HUES48 (cell line): Measurements from ENCODE around the gene HSD11B2.
A peak's percentile ranks its signal among the peaks of the same experiment; 100 is the strongest.

Experiments
- H3K27ac ChIP-seq: one replicate; pipeline ENCODE4 v1.7.0; 2013; ENCODE audit warnings: low read depth, low read length, inconsistent platforms
- H3K27me3 ChIP-seq: 2 replicates; pipeline ENCODE4 v1.6.1; 2013; ENCODE audit warnings: mild to moderate bottlenecking, low read length; ENCODE audit not compliant: control insufficient read depth, insufficient read depth
- H3K36me3 ChIP-seq: 2 replicates; pipeline ENCODE4 v1.6.1; 2013; ENCODE audit warnings: low read length; ENCODE audit not compliant: control insufficient read depth, insufficient read depth
- H3K4me1 ChIP-seq: 2 replicates; pipeline ENCODE4 v1.6.1; 2013; ENCODE audit warnings: mild to moderate bottlenecking, low read length; ENCODE audit not compliant: control insufficient read depth, insufficient read depth
- H3K4me3 ChIP-seq: 2 replicates; pipeline ENCODE4 v1.5.1; 2013; ENCODE audit warnings: mild to moderate bottlenecking, low read depth, low read length
- H3K9ac ChIP-seq: 2 replicates; pipeline ENCODE4 v1.6.1; 2013; ENCODE audit warnings: mild to moderate bottlenecking, low read depth, low read length, moderate library complexity
- H3K9me3 ChIP-seq: 2 replicates; pipeline ENCODE4 v1.6.1; 2013; ENCODE audit warnings: low read length; ENCODE audit not compliant: control insufficient read depth, insufficient read depth

Gene HSD11B2

GRCh38 chr16:67391424-67392300 is 39.3 kb upstream of the HSD11B2 start:
- no peak overlapping the region for H3K27ac ChIP-seq
- H3K36me3 ChIP-seq = no peaks in the 10 kb centered on the region
- peaks cover 50% of the 10 kb centered on the region for H3K27me3 ChIP-seq
- H3K9ac ChIP-seq = no peak overlapping the region
- peaks cover 33% of the 10 kb centered on the region for H3K4me1 ChIP-seq
- no peaks in the 10 kb centered on the region for H3K9me3 ChIP-seq
- H3K4me3 ChIP-seq = no peak overlapping the region

GRCh38 chr16:67392301-67393059 is 38.4 kb upstream of the HSD11B2 start:
- H3K4me3 ChIP-seq = peak overlapping the region; percentile 59
- H3K36me3 ChIP-seq = no peaks in the 10 kb centered on the region

GRCh38 chr16:67393111-67393787 is 37.7 kb upstream of the HSD11B2 start, which contains the start of gene TPPP3:
TSS of gene TPPP3 (minus strand) at chr16:67393498. CDS start at chr16:67391111, 2,387 bp downstream.
- Histone ChIP-seq H3K9me3 (no peaks in the 10 kb centered on the region), H3K27me3 (peaks cover 52% of the 10 kb centered on the region), H3K4me3 (peak within 1 kb of the TSS; percentile 59), H3K9ac (no peak within 1 kb of the TSS), H3K4me1 (peaks cover 25% of the 10 kb centered on the region), H3K27ac (no peak within 1 kb of the TSS), H3K36me3 (no peaks in the 10 kb centered on the region)

More at GRCh38 chr16:67392301-67393059, 38.4 kb upstream of the HSD11B2 start:
- H3K27ac ChIP-seq = no peak overlapping the region
- peaks cover 50% of the 10 kb centered on the region for H3K27me3 ChIP-seq
- peaks cover 25% of the 10 kb centered on the region for H3K4me1 ChIP-seq
- no peak overlapping the region for H3K9ac ChIP-seq
- H3K9me3 ChIP-seq = no peaks in the 10 kb centered on the region

GRCh38 chr16:67393788-67394154 is 37.1 kb upstream of the HSD11B2 start:
- no peaks in the 10 kb centered on the region for H3K9me3 ChIP-seq
- peaks cover 25% of the 10 kb centered on the region for H3K4me1 ChIP-seq
- H3K27ac ChIP-seq = no peak overlapping the region
- no peaks in the 10 kb centered on the region for H3K36me3 ChIP-seq
- H3K27me3 ChIP-seq = peaks cover 57% of the 10 kb centered on the region
- no peak overlapping the region for H3K9ac ChIP-seq
- H3K4me3 ChIP-seq = peak overlapping the region; percentile 59; the same call in 1 of the 2 replicates

DNA sequence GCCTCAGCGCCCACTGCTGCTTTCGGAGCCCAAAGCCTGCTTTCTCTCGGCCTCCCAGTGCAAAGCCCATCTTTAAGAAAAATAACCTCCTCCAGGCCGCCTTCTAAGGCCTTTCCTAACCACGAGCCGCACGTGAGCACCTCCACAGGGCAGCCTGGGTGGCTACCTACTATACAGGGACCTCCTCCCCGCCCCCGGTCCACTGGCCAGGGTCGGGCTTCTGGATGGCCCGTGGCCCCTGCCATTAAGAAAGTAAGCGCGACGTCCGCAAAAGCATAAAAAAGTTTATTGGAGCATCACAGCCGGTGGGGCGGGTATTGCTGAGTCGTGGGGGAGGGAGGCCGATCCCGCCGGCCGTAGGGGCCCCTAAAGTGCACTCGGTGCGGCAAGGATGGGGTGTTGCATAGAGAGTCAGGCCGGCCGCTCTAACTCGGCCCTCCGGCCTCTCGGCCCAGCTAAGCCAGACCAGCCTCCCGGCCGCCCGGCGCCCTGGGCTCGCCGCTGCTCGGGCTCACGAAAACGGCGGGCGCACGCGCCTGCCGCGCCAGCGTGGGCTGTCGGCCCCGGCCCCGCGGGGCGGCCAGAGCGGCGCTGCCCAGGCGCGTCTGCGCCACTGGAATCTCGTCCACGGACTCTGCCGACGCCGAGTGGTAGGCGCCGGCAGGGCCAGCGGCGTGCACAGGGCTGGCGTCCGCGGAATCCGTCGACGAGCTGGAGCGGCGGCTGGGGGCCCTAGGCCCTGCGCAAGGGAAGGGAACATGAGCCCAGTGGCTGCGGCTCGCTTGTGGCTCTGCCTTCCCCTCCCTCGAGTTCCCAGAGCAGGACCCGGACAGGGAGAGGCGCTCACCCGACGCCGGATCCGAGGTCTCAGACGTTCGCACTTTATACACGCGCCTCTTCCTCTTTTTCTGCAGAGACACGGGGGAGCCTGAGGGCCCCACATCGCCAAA is 36.5 kb upstream of the HSD11B2 start:
- H3K27me3 ChIP-seq = peaks cover 63% of the 10 kb centered on the region
- H3K27ac ChIP-seq = no peak overlapping the region
- H3K4me3 ChIP-seq = peak overlapping the region; percentile 59
- no peaks in the 10 kb centered on the region for H3K9me3 ChIP-seq
- H3K36me3 ChIP-seq = no peaks in the 10 kb centered on the region
- H3K9ac ChIP-seq = no peak overlapping the region
- peaks cover 25% of the 10 kb centered on the region for H3K4me1 ChIP-seq

DNA sequence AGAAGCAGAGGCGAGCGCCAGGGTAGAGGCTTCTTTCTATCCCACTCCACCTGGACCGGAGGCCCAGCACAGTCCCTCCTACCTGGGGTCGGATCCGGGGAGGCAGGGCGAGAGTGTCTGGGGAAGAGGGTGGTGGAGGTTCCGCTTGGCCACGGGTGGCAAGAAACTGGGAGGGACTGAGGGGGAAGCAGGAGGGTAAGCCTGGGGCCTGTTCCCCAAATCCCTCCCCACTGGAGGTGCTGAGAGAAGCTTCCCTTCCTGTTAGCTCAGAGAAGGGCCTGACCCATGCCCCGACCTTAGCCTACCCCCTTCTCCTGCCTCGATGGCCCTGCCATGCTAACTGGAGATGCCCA is 35.8 kb upstream of the HSD11B2 start:
- H3K4me3 ChIP-seq = peak overlapping the region; percentile 59; the same call in 1 of the 2 replicates
- H3K27me3 ChIP-seq = peaks cover 63% of the 10 kb centered on the region
- no peaks in the 10 kb centered on the region for H3K36me3 ChIP-seq
- H3K27ac ChIP-seq = no peak overlapping the region
- peaks cover 30% of the 10 kb centered on the region for H3K4me1 ChIP-seq
- no peaks in the 10 kb centered on the region for H3K9me3 ChIP-seq
- H3K9ac ChIP-seq = no peak overlapping the region

DNA sequence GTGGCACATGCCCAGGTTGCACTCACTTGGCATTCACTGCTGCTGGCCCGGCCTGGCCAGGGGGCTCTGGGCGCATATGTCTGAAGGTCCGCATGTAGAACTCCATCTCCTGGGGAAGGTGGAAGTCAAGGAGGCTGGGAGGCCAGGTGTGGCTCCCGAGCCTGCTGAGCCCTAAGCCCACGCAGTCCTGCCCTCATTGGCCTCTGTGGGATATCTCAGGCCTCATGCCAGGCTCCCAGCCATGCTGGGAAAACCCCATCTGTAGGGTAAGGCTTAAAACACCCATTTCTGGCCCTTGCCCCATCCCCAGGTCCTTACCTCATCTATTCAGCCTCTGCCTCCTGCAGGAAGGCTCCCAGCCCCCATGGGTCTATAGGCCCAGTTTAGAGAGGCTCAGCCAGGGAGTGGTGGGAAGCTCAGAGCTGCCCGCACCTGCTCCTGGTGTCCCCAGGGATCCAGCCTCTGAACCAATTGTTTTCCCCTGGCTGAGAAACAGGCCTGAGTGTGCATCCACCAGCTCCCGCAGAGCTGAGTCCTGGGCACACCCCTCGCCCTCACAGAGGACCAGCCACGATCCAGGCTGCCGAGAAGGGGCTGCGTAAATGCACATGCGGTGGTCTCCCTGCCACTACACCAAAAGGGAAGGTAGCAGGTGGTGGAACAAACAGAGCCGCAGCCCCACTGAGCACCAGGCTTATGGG is 35.3 kb upstream of the HSD11B2 start:
- H3K9ac ChIP-seq = no peak overlapping the region
- H3K4me1 ChIP-seq = peaks cover 30% of the 10 kb centered on the region
- H3K27me3 ChIP-seq = peaks cover 63% of the 10 kb centered on the region
- no peaks in the 10 kb centered on the region for H3K36me3 ChIP-seq
- no peak overlapping the region for H3K27ac ChIP-seq
- no peak overlapping the region for H3K4me3 ChIP-seq
- no peaks in the 10 kb centered on the region for H3K9me3 ChIP-seq

DNA sequence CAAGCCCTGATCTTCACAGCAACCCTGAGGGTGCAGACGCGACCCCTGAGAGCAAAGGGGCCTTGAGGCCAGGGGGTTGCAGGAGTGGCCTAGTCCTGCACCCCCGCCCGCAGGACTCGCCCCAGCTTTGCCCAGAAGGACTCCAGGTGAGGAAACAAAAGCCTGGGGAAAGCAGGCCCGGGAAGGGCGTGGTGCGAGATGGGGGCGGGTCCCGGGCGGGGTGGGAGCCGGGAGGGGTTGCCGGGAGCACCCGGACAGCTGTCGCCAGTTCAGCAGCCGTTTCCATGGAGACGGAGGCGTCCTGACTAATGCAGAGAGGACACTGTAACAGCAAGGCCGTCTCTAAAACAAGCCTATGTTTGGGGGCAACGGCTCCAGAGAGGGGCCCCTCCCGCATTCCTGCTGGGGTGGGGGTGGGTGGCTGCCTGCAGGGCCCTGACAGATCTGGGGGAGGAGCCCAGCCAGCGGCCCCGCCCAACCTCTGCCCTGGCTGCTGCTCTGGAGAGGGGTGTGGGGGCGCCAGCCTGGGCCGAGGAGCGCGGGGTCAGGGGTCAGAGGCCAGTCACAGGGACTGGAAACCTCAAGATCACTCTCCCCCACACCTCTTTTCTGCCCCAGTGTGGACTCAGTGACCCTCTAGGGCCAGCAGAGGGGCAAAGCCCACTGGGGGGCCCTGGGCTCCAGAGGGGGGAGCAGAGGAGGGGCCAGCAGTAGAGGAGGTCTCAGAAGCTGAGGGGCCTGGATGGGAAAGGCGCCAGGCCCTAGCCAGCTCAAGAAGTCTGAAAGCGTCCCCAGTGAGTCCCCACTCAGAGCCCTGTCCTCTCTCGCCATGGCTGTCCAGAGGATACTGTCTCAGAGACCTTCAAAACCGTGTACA is 34.5 kb upstream of the HSD11B2 start:
- H3K4me1 ChIP-seq = peaks cover 30% of the 10 kb centered on the region
- H3K4me3 ChIP-seq = peak overlapping the region; percentile 49; the same call in 1 of the 2 replicates
- no peaks in the 10 kb centered on the region for H3K36me3 ChIP-seq
- H3K27ac ChIP-seq = no peak overlapping the region
- H3K27me3 ChIP-seq = peaks cover 59% of the 10 kb centered on the region
- no peak overlapping the region for H3K9ac ChIP-seq
- no peaks in the 10 kb centered on the region for H3K9me3 ChIP-seq

DNA sequence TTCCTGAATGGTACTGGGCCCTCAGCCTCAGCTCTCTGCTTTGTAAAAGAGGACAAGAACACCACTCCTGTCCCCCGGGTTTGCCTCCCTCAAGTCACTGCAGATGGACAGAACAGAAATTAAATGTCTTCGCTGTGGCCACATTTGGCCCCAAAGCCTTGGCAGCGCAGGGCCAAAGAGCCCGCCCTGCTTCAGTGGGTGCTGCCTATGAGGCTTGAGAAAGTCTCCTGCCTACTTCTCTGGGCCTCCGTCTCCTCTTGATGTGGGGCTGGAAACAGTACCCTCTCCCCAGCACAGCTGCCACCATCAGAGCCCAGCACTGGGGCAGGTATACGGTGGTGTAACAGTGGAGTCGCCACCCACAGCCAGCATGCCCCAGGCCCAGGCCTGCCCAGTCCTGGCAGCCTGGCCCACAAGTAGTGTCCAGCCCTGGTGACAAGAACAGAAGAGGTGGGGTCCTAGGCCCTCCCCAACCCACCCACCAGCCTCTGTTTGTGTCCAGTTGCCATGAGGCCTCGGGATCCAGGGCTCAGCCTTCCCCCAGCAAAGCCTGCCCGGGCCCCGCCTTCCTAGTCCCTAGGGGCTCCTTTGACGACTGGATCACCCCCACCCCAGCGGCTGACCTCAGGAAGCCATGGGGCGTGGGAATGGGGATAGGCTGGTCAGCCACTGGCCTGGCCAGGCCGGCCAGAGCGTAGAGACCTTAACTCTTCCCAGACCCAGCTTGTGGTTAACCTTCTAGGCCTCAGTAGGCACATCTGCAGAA is 33.7 kb upstream of the HSD11B2 start:
- H3K36me3 ChIP-seq = no peaks in the 10 kb centered on the region
- no peaks in the 10 kb centered on the region for H3K9me3 ChIP-seq
- H3K9ac ChIP-seq = no peak overlapping the region
- H3K27me3 ChIP-seq = peaks cover 51% of the 10 kb centered on the region
- H3K4me3 ChIP-seq = no peak overlapping the region
- peaks cover 30% of the 10 kb centered on the region for H3K4me1 ChIP-seq
- H3K27ac ChIP-seq = no peak overlapping the region
